Activated T-cell treated with anti-CD3 and anti-CD28 coated beads for 48 hours (primary cell): Measurements from ENCODE around the gene ARHGAP44.
A peak's percentile ranks its signal among the peaks of the same experiment; 100 is the strongest.

Experiments used
- DNase-seq: peaks from one replicate; pipeline ENCODE4 v3.0.0-alpha.2; 2020; ENCODE audit warnings: low read depth

The ARHGAP44 gene

GRCh38 chr17:13025687-13026086, 236.4 kb downstream of the ARHGAP44 start:
- no peak for DNase-seq

GRCh38 chr17:13027246-13027645, 237.9 kb downstream of the ARHGAP44 start:
- no peak for DNase-seq

- no peak for DNase-seq
Measured at GRCh38 chr17:13029340-13029739, 240.0 kb downstream of the ARHGAP44 start.

DNA sequence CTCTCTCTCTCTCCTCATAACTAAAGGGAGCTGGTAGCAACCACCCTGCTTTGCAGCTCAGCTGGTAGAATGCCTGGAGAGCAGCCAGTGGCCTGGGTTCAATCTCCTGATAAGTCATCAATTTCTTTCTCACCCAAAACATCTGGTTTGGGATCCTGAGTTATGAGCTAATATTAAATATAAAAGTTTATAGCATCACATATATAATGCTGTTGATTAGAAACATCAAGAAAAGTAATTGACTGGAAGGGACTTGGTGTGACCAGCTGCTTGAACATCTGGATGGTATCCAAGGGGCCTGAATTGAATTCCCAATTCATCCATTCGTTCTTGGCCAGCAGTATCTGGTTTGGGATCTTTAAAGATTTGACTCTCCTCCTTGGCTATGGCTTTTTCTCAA, 240.8 kb downstream of the ARHGAP44 start:
- no peak for DNase-seq

GRCh38 chr17:13030459-13031300, 241.4 kb downstream of the ARHGAP44 start:
- peak; percentile 15 for DNase-seq

GRCh38 chr17:13031718-13032350, 242.5 kb downstream of the ARHGAP44 start:
- peak; percentile 30 for DNase-seq

DNA sequence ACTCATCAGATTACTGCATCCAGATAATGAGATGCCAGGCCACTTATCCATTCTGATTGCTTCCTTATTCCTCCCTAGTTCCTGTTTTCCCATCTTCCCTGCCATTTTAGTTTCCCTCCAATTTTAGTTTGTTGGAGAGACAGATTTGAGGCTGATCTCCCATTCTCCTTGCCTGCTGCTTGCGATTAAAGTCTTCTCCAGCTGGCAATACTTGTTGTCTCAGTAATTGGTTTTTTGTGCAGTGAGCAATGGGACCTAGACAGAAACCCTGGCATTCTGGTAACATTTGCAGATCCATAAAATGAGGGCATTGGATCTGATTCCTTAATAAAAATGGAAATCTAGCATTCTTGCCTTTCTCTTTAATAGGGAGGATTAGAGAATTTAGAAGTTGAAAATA, 246.1 kb downstream of the ARHGAP44 start:
- no peak for DNase-seq

DNA sequence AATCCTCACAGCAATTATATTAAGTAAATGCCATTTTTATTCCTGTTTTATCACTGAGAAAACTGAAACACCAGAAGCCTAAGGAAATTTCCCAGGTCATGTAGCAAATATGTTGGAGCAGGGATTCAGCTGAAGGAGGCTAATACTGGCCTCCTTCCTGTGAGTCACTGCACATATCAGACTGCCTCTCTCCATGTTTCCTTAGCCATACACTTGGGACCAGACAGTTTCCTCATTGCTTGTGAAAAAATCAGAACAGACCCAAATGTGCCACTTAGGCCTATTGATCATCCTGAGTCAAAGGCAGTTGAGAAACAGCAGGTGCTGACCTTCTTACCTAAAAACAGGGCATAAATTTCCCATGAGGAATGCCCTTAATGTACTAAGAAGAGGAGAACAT, 247.5 kb downstream of the ARHGAP44 start:
- no peak for DNase-seq

DNA sequence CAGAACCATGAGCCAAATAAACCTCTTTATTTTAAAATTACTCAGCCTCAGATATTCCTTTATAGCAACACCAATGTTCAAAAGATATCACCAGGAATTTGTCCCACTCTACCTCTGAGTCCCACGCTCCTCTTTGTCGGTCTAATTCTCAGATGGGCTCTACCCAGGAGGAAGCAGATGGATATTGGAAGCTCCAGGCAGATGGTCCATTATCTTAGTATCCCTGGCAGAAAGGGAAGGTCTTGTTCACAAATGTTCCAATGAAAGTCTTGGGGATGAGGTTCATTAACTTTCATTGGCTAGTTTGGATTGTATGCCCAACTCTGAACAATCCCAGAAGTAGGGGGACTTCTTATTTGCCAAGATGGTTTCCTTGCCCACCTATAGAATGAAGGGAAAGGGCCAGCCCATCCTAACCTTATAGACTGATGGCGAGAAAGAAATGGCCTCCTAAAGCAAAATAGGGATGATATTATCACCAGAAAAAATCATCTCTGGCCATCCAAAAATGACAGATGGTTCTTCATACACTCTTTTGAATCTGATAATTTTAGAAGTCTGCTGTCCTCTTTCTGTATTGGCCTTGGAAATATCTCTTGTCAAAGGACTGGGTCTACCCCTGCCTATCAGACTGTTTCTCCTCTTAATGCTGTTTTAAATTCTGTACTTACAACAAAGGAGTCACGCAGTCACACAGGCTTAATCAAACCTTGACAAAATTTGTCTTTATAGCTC, 249.8 kb downstream of the ARHGAP44 start:
- DNase-seq: no peak
